Epidermal melanocyte (primary cell): ENCODE data around the gene DOK4.
A peak's percentile ranks its signal among the peaks of the same experiment; 100 is the strongest.
"Not testable (repeated sequence)": the region's sequence is repeated elsewhere in the genome, so short reads cannot be mapped to it uniquely, and the experiment has no call there.

Source experiments
- DNase-seq: peaks from one replicate; pipeline ENCODE4 v3.0.0; 2011; ENCODE audit warnings: low spot score; ENCODE audit not compliant: insufficient read length

DOK4 gene

GRCh38 chr16:57502048-57502775, 15.9 kb upstream of the DOK4 start:
- no peak for DNase-seq

DNA sequence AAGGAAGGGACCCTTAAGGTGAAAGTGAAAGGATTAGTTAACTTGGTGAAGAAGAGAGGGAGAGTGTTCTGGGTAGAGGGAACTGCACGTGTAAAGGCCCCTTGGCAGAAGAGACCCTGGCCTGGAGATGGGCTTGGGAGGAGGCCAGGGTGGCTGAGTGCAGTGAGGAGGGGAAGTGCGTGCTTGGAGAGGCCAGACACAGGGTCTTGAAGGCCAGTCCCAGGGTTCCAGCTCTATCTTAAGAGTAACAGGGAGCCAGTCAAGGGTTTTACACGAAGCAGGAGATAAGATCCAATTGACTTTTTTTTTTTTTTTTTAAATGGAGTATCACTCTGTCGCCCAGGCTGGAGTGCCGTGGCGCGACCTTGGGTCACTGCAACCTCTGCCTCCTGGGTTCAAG, 15.2 kb upstream of the DOK4 start:
- DNase-seq = no peak

DNA sequence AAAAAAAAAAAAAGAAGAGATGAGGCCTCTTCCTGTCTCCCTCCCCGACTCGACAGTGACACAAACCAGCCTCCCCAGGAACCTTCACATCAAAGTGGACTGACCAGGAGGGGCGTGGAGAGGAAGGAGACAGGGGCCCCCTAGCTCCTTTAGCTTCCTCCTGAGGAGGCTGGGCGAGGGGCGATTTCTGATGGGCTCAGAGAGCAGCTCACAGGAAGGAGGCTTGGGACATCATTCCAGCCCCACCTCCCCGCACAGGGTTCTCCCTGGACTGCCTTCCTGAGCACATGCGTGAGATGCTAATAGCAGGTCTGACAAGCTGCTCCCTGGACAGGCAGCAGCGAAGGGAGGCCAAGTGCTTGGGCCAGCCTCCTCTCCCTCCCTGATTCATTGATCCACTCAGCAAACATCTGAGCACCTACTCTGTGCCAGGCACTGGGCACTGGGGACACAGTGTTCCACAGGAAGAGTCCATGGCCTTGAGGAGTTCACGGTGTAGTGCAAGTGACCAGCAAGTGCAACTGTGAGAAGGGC, 14.4 kb upstream of the DOK4 start:
- DNase-seq = no peak

- not testable (repeated sequence) for DNase-seq
Observed at GRCh38 chr16:57499941-57500340, 13.6 kb upstream of the DOK4 start.

DNA sequence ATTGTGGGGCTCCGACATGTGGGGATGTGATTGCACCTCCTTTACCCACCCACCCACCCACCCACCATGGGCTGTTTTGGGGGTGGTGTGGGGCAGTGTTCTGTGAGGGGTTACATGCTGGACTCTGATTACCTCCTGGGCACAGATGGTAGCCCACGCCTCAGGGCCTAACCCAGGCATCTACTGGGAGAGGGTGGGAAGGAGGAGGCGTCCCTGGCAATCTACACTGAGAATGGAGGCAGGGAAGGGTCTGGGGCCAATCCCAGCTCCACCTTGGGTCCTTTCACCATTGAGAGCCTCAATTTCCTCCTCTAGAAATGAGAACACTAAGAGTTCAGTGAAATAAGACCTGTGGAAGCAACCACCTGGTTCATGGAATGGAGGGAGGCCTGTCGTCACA, 11.7 kb upstream of the DOK4 start:
- no peak for DNase-seq

DNA sequence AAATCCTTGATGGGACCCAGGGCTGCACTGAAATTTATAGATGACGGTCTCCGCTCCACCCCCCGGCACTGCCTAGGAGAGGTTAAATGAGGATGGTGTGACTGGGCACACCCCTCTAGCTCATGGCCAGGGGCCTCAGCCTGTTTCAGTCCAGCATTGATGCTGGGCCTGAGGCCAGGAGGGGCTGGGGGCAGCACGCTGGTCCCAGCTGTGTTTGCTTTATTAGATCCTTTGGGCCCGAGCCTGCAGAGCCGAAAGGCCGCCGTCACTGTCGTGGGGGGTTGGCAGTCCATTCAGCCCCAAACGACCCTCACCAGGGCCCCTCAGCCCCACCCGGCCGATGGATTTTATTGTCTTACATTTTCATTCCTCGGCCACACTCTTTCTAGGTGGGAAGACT, 10.8 kb upstream of the DOK4 start:
- no peak for DNase-seq

DNA sequence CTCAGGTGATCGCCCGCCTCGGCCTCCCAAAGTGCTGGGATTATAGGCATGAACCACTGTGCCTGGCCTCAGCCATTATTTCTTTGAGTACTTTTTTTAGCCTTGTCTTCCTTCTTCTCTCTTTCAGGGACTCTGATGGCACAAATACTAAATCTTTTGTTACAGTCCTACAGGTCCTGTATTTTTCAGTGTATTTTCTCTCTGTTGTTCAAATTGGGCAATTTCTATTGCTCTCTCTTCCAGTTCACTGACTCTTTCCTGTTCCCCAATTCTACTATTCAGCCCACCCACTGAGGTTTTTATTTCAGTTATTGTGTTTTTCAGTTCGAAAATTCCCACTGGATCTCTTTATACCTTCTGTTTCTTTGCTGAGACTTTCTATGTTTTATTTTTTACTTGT, 7.5 kb upstream of the DOK4 start:
- no peak for DNase-seq

DNA sequence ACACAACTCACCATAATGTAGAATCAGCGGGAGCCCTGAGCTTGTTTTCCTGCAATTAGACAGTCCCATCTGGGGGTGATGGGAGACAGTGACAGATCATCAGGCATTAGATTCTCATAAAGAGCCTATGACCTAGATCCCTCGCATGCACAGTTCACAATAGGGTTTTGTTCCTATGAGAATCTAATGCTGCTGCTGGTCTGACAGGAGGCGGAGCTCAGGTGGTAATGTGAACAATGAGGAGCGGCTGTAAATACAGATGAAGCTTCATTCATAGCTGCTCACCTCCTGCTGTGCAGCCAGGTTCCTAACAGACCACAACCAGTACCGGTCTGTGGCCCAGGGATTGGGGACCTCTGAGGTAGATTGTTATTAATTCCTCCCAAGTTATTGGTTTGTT, 2.9 kb upstream of the DOK4 start:
- DNase-seq = no peak

DNA sequence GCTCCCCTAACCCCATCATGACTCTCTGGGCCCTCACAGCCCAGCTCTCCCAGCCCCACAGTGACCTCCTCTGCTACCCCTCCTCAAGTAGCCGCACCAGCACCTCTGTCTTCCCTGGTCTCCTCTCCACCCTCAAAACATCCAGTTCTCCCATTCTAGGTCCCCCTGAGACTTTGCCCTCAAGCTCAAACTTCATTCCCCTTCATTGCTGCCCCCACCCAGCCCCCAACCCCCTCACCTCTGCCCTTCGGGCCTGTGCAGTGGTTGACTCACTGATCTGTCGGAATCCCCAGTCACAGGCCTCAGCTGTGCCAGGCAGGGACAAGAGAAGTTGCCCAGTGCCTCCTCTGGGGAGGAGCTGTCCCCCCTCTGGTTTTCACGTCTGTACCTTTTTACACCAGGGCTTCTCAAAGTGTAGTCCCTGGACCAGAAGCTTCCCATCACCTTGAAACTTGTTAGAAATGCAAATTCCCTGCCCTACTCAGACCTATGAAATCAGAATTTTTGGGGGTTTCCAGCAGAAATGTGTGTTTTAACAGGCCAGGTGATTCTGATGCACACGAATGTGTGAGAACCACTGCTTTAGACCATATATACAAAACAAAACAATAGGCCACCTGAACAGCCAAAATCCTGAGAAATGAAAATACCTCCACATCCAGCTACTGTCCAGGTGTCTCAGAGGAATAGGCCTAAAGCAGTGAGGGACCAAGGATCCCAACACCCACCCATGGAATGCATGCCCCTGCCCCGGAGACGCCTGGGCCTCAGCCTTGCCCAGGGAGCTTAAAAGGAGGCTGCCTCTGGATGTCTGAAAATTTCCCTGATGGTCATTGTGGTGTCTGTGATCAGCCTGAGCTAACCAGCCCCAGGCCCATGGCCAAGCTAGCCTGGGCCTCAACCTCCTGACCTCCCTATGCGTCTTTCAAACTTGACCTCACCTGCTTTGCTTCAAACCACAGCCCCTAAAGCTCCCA, 853 bp upstream of the DOK4 start:
- no peak for DNase-seq

DNA sequence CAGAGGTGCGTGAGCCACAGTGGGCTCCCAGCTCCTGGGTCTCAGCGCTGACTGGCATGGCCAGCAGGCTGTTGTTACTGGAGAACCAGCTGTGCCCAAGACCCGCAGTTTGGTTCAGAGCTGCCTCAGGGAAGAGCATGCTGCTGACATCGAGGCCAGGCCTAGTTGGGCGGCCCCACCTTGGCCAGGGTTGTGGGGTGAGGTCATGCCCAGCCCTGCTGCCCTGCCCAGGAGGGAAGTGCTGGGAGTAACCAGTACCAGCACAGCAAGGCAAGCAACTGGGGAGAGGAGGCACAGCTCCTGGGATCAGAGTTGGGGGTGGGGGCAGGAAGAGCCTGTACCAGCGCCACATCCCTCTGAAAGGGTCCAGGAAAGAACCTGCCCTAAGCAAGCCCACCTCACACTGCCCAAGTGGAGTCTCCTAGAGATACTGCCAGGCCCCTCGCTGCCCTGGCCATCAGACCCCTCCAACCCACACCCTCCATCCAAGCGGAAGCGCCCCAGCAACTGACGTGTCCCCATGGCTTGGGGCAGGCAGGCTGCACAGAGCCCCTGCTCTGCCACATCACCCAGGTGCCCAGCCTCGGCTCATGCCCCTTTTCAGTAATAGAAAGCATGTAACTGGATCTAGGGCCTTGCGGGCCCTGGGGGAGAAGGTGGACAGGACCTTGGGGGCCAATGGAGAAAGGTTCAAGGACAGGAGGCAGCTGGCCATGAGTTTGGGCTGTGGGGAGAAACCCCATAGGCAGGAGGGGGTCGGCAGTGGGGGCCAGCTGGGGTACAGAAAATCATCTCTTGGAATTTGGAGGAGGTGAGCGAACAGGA, 990 bp downstream of the DOK4 start:
- DNase-seq = no peak

DNA sequence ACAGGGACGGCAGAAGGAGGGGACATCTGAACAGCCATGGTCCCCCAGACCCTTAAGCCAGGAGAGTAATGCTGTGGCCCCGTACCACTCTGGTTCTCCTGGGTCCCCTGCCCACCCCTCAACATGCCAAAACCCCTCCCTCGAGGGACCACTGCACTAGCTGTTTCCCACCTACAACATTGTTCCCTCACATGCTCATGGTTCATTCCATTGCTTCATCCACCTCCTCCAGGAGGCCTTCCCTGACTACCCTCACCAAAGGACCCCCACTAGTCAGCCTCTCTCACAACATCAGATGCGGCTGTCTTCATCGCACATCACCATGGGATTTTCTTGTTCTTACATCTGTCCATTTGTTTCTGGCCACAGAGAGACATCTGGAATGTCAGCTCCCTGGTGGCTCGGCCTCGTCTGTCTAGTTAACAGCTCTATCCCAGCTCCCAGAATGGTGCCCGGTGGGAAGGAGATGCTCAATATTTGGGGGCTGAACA, 1.7 kb downstream of the DOK4 start:
- DNase-seq = no peak

DNA sequence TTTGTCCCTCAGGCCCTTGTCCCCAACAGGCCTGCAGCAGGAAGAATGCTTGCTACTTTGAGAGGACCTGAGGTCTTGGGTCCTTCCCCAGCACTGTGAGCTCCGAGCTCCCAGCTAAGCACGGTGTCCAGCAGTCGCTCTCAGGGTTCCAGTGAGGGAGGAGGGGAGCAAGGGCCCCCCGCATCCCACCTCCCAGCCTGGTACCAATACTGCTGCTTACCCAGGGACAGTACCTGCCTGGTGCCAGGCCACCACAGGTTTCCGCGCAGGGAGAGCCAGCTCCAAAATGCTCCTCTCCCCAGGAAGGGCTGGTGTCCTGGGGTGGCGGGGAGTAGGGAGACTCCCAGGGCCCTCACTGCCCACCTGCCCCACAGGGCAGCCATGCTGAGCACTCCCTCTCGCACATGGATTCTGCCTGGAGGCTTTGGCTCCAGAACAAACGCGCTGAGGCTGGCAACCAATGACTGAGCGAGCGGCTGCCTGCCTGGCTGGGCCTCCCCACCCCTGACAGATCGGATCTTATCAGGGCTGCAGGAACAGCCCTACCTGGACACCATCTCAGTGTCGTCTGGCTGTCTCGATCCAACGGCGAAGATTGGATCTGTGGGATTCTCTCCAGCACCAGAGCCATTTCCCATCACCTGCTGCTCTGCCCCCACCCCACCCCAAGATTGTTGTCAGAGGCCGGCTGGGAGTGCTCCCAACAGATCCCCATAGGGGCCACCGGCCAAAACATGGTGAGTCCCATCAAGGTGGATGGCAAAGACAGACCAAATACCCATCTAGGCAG, 2.4 kb downstream of the DOK4 start:
- no peak for DNase-seq

- no peak for DNase-seq
Observed at GRCh38 chr16:57482845-57483545, 3.3 kb downstream of the DOK4 start.

DNA sequence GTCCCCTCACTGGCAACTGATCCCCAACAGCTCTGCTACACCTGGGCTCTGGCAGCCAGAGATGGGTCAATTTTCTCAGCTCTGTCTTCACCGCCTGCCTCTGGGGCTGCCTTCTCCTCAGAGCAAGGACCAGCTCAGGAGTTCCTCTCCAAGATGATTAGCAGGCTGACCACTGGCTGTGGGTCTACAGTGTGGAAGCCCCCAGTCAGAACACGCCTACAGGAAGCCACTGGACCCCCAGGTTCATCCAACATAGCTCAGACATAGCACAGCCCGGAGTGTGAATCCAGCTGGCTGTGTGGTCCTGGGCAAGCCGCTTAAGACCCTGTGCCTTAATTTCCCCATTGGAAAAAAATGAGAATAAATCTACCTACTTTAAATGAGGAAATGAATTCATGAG, 4.9 kb downstream of the DOK4 start:
- DNase-seq = no peak

DNA sequence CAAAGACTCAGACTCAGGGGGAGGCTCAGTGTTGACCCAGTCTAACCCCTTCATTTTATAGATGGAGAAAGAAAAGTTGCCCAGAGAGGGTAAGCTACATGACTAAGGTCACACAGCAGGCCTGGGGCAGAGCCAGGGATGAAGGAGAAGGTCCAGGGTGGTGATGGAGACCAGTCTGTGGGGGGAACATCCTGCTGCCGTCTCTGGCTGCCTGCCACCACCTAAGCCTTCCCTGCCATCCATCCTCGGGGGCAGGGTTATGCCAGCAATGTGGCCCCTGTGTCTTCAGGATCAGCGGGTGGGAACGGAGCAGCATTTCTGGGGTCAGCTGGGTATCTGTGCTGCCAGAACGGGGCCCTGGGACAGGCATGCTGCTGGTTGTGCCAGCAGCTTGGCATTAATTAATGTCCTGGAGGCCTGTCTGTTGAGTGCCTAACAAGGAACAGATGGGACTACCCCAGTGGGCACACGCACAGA, 5.5 kb downstream of the DOK4 start:
- no peak for DNase-seq

DNA sequence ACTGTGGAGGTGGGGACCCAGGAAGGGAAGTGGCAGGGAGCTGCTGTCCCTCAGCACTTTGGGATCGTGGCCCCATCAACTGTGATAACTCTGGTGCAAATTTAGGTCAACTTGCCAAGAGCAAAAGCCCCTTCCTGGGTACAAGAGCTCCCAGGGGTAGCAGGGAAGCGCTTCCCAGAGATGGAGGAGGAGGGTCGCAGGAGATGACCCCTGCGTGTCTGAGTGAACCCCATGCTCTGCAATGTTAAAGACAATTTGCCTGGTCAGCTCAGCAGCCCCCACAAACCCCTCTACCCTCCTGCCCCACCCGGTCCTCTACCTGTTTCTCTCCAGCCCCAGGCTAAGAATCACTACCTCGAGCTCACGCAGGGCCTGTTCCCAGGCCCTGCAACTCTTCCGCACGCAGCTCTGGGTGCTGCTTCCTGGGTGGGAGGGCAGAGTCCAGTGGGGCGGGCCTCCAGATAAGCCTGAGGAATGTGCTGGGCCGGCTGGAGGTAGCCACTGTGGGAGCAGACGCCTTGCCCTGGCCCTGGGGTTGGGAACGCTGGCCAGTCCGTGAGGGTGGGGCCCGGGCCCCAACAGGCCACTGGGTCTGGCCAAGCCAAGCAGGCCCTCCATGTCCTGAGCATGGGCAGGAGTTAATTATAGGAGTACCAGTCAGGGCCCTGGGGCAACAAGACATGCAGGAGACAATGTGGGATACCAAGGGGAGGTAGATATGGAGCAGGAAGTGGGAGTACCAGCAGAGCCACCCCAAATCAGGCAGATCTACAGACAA, 6.1 kb downstream of the DOK4 start:
- DNase-seq = peak; percentile 35

GRCh38 chr16:57479205-57479975, 6.9 kb downstream of the DOK4 start:
- DNase-seq = peak; percentile 44
